Stimulated activated CD8-positive, alpha-beta memory T cell treated with anti-CD3 and anti-CD28 coated beads, Interleukin-15, amount 100 ng/mL, for 4 hours (primary cell): ENCODE results near the gene SPRED1.

Experiments
- DNase-seq, 2 donors: peaks; one replicate each; pipeline ENCODE4 v3.0.0-alpha.2; 2020; ENCODE audit warnings: low read depth in 2 of 2

The SPRED1 gene

GRCh38 chr15:38281031-38281430 lies 28.4 kb downstream of the SPRED1 start:
- DNase-seq, result no peak

- DNase-seq, result no peak
These were observed 30.4 kb downstream of the SPRED1 start for GRCh38 chr15:38283010-38283409.

GRCh38 chr15:38285456-38285855 lies 32.8 kb downstream of the SPRED1 start:
- DNase-seq, result no peak

GRCh38 chr15:38294126-38294525 lies 41.5 kb downstream of the SPRED1 start:
- no peak for DNase-seq

- DNase-seq, result no peak
These were observed 45.2 kb downstream of the SPRED1 start for GRCh38 chr15:38297623-38298388.

- DNase-seq, result no peak
These were observed 46.6 kb downstream of the SPRED1 start for GRCh38 chr15:38299216-38299615.

GRCh38 chr15:38300395-38300794 lies 47.8 kb downstream of the SPRED1 start:
- DNase-seq, result no peak

GRCh38 chr15:38304481-38304880 lies 51.8 kb downstream of the SPRED1 start:
- DNase-seq, result no peak

GRCh38 chr15:38307251-38307650 lies 54.6 kb downstream of the SPRED1 start:
- no peak for DNase-seq

- DNase-seq, result no peak
These were observed 55.4 kb downstream of the SPRED1 start for GRCh38 chr15:38307861-38308641.

- no peak for DNase-seq
These were observed 56.2 kb downstream of the SPRED1 start for GRCh38 chr15:38308797-38309196.

GRCh38 chr15:38312190-38312589 lies 59.6 kb downstream of the SPRED1 start:
- no peak for DNase-seq

- no peak for DNase-seq
These were observed 63.7 kb downstream of the SPRED1 start for GRCh38 chr15:38316311-38316710.

- no peak for DNase-seq
These were observed 67.5 kb downstream of the SPRED1 start for GRCh38 chr15:38320181-38320580.

GRCh38 chr15:38320866-38321265 lies 68.2 kb downstream of the SPRED1 start:
- DNase-seq, result no peak

- no peak for DNase-seq
These were observed 71.3 kb downstream of the SPRED1 start for GRCh38 chr15:38323895-38324294.

GRCh38 chr15:38324939-38325647 lies 72.5 kb downstream of the SPRED1 start:
- DNase-seq, result no peak

- no peak for DNase-seq
These were observed 73.0 kb downstream of the SPRED1 start for GRCh38 chr15:38325648-38325990.

GRCh38 chr15:38332711-38333110 lies 80.1 kb downstream of the SPRED1 start:
- no peak for DNase-seq

GRCh38 chr15:38335116-38335515 lies 82.5 kb downstream of the SPRED1 start:
- no peak for DNase-seq

- DNase-seq, result no peak
These were observed 91.7 kb downstream of the SPRED1 start for GRCh38 chr15:38344351-38344750.

GRCh38 chr15:38349251-38349650 lies 96.6 kb downstream of the SPRED1 start:
- DNase-seq, result no peak

- DNase-seq, result no peak
These were observed 98.8 kb downstream of the SPRED1 start for GRCh38 chr15:38351466-38351865.
